NCI-H1092 treated with DMSO at 0.1 percent for 48 hours (cell line): Measurements from ENCODE around the gene SPRYD3.

Experiments
- DNase-seq: peaks from one replicate; lab custom pipeline; 2025; lab: John Stamatoyannopoulos, UW

Gene SPRYD3

DNA sequence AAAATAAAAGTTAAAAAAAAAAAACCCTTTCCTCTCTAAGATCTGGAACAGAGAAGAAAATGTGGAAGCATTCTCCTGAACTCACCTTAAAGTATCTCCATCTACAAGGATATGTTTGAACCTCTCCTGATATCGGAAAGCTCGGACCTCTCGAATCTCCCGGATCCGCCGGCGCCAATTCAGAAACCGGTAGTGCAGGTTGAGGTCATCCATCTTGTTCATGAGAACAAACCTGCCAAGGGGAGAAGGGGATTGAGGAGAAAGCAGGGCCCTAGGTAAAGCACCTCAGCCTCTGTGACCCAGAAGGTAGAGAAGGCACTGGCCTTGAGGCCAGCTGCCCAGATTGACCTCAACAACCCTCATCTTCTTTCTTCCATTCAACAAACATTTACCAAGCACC is 2.2 kb downstream of the SPRYD3 start:
- DNase-seq: no peak

DNA sequence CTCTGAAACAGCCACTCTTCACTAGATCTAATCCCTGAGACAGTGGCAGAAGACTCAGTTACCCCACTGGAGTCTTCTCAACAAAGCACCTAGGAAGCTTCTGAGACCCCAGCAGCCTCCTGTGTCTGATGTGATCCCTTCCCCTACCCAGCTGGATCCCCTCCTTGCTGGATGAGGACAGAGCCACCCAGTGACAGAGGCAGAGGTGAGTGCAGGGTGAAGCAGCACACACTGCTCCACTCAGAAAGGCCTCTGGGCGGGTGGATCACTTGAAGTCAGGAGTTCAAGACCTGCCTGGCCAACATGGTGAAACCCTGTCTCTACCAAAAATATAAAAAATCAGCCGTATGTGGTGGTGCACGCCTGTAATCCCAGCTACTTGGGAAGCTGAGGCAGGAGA is 2.7 kb downstream of the SPRYD3 start:
- no peak for DNase-seq

- DNase-seq: no peak
Measured at GRCh38 chr12:53074999-53075370, 4.2 kb downstream of the SPRYD3 start.

GRCh38 chr12:53074283-53074998 is 4.7 kb downstream of the SPRYD3 start:
- DNase-seq: no peak

GRCh38 chr12:53073881-53074280 is 5.3 kb downstream of the SPRYD3 start:
- DNase-seq: no peak

DNA sequence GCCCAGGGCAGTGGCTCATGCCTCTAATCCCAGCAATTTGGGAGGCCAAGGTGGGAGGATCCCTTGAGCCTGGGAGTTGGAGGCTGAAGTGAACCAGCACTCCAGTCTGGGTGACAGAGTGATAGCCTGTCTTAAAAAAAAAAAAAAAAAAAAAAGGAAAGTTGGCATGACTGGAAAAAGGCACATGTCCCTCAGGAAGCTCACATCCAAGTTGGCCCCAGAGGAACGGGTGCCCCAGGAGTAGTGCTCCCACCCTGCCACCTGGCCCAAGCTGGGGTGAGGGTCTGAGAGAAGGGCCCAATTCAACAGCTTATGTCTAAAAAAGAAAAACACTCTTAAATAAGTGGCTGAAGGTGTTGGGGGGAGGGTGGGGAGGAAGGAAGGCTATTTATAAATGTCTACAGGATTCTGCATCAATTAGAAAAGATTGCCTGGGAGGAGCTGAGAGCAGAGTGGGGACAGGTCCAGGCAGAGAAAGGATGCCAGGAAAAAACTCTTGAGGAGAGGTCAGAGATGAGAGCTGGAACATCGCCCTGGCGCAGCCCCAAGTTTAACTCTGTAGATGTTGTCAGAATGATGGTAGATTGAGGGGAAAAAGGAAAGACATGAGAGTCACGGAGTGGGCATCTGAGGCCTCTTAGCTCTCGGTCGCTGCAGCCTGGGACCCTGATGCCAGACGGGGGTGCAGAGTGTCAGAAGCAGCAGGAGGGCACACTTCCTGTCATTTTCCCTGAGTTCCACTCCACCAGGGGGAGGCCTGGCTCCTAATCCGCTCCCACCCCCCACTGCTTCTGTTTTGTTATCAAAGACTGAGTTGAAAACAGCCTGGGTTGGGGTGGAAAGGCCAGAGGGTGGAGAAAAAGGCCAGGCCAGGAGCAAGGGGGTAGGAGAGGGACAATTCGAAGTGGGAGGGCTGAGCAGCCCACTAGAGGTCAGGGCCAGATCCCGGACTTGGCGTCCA is 7.3 kb downstream of the SPRYD3 start:
- DNase-seq: peak; percentile 54

DNA sequence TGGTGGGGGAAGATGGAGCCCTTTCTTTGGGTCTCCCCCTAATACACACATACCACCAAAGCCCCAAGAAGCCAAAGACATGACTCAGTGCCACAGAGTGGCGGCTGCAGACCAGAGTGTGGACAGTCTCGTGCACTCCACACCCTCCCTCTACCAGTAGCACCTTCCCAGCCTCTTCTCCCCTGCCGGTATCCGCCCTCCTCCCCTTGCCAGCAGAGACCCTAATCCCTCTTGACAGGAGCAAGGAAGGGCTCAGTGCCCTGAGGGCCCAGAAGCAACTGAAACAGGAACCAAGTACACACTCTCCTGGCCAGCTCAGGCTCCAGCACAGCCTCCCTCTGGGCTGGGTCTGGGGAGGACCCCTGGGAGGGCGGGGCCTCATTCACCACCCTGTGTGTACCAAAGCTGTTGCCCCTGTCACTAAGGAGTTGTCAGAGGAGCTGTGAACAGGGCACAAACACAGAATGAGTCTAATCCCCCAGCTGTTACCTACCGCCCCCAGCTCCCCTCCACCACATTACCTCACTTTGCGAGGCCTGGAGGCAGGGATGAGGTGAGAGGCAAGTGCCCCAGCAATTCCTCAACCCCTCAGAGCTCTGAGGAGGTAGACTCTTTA is 8.2 kb downstream of the SPRYD3 start:
- no peak for DNase-seq

DNA sequence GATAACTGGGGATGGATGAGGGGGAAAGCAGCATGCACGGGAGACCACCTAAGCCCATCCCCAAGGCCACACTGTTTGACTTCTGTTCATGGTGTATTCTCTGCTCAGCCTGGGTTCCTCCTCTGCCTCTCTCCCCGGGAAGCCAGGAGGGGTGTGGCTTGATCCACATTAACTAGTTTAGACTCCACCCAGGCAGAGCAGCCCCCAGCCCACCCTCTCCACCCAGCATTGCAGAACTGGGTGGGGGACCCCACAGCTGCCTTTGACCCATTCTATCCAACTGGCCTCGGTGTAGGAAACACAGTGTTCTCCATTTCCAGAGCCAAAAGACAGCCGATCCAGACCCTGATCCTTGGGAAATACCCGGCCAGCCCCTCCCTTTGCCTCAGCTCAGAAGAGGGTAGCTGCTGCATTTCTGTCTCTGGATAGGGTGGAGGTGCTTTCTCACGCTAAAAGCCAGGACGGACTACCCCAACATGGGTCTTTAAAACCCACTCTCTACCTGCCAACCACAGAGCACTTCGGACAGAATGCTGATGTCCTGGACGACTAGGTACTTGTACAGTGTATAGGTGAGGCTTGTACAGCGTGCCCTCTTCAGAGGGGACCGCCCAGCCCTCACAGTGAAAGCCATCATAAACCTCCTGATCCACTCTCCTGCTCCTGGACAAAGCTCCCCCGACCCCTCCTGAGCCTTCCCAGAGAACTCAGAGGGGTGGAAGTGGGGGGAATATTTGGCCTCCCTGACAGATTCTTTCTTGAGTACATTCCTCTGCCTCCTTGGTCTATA is 9.4 kb downstream of the SPRYD3 start:
- no peak for DNase-seq

DNA sequence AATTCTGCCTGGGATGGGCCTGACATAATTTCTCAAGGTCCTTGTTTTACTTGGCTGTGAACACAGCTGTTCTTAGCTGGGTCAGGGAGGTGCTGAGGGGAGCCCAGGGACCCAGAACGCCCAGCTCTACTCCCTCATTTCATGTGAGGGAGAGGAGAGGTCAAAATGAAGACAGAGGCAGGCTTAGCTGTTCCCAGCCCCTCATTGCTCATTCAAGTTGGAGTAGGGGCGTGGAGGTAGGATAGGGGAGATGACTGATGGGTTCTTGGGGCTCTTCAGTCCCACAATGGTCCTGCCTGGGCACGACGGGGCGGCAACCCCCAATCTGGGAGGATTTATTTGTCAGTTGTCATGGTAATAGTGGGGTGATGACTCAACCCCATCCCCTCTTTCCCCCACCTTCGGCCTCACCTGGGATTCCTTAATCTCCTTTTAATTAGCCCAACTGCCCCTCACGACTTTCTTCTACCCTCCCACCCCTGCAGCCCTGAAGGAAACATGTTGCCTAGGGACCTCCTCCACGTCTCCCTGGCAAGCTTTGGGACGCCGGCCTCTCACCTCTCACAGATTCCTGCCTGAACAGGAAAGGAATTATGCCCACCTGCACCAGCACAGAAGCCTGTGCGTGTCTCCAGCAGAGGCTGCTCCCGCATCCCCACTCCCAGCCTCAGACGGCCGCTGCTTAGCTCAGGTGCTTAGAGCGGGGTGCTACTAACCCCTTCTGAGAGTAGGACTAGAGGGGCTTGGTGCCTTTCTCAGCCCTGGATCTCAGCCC is 10.2 kb downstream of the SPRYD3 start:
- DNase-seq: no peak

GRCh38 chr12:53067993-53068770 is 11.0 kb downstream of the SPRYD3 start:
- DNase-seq: no peak

GRCh38 chr12:53067074-53067992 is 11.9 kb downstream of the SPRYD3 start:
- no peak for DNase-seq

GRCh38 chr12:53065975-53066931 is 12.9 kb downstream of the SPRYD3 start:
- peak; percentile 50 for DNase-seq

GRCh38 chr12:53065470-53065869 is 13.7 kb downstream of the SPRYD3 start:
- no peak for DNase-seq

- no peak for DNase-seq
Measured at GRCh38 chr12:53064613-53065436, 14.4 kb downstream of the SPRYD3 start.

DNA sequence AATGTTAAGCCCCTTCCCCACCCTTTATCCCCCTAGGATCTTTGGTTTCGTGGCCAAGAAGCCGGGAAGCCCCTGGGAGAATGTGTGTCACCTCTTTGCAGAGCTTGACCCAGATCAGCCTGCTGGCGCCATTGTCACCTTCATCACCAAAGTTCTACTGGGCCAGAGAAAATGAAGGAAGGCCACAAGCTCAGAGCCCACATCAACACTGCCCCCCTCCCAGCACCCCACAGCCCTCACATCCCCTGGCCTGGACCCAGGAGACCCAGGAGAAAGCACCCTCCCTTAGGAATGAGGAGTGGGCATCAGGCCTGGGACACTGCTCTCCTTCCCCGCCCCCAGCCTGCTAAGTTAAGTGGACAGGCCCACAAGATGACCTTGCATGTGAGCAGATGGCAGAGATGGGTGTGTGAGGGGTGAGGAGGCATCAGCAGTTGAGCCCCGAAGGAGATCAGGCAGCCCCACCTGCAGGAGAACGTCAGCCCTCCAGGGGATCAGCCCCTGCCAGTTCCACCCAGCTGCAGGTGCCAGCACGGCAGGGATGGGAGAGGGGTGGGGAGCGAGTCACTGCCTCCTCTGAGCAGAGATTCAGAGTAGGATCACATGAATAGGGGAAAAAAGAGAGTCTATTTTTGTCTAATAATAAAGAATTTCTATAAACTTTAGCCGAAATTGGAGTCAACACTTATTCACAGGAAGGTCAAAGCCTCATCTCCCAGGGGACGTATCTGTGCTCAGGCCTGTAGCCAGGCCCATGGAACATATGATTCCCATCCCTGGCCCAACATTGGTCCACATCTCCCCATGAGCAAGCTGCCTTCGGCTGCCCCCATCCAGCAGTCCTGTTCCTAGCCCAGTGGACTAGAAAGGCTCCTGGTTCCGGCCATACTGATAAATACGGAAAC is 15.2 kb downstream of the SPRYD3 start:
- DNase-seq: peak; percentile 6
